ENCODE measurements around the gene ACVRL1.

ACVRL1 gene

DNA sequence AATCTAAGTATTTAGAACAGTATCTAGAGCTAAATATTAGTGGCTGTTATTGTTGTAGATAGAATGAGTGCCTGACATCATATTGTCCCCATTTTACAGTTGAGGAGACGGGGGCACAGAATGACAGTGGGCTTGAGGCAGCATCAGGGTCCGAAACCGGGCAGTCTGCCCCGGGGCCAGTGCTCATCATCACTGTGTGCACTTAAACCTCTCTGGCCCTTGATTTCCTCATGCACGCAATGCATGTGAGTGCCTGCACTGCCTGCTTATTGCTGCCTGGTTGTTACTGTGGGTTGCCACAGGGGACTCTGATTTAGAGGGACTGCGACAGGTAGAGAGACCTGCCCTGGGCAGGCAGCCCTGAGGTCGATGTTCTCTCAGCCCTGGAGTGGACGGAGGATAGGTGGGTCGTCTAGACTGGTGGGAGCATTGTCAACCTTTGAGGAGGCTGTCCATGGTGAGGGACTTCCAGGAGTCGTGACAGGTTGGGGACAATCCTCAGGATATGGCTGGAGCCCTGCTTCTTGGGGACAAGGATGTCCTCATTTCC is 9.8 kb downstream of the ACVRL1 start:
- DNase-seq (ENCODE audit: low read depth) = no peak
- TF ChIP-seq, protein P1, sequence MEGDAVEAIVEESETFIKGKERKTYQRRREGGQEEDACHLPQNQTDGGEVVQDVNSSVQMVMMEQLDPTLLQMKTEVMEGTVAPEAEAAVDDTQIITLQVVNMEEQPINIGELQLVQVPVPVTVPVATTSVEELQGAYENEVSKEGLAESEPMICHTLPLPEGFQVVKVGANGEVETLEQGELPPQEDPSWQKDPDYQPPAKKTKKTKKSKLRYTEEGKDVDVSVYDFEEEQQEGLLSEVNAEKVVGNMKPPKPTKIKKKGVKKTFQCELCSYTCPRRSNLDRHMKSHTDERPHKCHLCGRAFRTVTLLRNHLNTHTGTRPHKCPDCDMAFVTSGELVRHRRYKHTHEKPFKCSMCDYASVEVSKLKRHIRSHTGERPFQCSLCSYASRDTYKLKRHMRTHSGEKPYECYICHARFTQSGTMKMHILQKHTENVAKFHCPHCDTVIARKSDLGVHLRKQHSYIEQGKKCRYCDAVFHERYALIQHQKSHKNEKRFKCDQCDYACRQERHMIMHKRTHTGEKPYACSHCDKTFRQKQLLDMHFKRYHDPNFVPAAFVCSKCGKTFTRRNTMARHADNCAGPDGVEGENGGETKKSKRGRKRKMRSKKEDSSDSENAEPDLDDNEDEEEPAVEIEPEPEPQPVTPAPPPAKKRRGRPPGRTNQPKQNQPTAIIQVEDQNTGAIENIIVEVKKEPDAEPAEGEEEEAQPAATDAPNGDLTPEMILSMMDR (IDR thresholded peaks at IDR 0.05; ENCODE audit: insufficient read depth, low read depth, low read length, missing control alignments) = no peak
- no peak overlapping the region for H3K4me3 ChIP-seq (ENCODE audit: low read length)

DNA sequence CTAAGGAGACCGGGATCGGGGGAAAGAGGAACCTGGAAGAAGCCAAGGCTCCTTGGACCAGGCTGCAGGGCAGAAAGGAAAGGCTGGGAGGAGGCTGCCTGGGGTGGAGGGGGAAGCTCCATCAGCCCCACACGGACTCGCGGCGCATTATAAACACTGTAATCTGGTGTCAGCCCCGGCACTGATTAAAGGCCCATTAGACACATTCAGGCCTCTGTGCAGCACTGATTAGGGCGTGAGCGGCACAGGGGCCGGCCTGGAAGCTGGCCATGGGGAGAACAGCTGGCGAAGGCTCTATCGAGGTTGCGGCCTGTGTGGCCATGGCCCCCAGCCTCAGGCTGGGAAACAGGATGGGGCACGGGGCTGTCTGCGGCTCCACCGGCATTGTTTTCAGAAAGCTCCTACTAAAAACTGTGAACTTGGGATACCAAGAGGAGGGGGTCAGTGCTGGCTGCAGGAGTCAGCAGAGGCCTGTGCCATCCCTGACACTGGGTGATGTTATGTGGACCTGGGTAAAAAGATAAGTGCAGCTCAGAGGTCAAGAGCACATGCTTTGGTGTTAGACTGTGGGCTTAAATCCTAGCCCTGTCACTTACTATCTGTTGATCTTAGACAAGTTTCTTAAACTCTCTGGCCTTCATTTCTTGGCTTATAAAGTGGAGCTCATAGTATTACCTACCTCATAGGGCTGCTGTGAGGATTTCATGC is 10.6 kb downstream of the ACVRL1 start:
- no peak overlapping the region for H3K4me3 ChIP-seq (ENCODE audit: low read length)
- DNase-seq (ENCODE audit: low read depth) = no peak
- TF ChIP-seq, protein P1 (IDR thresholded peaks at IDR 0.05; ENCODE audit: insufficient read depth, low read depth, low read length, missing control alignments) = no peak

GRCh38 chr12:51920046-51920445 is 12.7 kb downstream of the ACVRL1 start:
- no peak overlapping the region for H3K4me3 ChIP-seq (ENCODE audit: low read length)
- DNase-seq (ENCODE audit: low read depth) = no peak
- TF ChIP-seq, protein P1 (IDR thresholded peaks at IDR 0.05; ENCODE audit: insufficient read depth, low read depth, low read length, missing control alignments) = no peak

DNA sequence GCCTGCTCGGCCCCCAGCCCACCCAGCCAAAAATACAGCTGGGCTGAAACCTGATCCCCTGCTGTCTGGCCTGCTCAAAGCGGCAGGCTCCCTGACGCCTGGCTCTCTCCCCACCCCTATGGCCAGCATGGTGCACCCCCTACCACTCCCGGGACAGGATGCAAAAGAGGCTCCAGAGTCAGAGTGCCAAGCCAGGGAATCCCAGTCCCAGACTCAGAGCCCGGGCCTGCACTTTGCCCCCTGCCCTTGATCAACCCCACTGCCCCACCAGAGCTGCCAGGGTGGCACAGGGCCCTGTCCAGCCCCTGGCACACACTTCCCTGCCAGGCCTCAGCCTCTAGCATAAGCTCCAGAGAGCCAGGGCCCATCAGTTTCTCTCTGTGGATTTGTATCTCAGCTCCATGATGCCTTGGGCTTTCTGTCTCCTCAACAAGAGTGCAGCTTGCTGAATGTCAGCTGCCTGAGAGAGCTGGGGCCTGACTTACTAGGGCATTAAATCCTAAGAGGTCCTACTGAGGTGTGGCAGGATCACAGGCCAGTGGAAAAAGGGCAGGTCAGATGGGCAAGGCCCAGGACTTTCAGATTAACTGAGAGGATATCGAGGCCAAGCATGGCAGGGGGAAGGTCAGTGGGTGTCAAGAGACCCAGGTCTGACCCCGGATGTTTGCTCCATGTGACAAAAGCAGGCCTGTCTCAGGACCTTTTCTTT is 13.9 kb downstream of the ACVRL1 start:
- no peak overlapping the region for H3K4me3 ChIP-seq (ENCODE audit: low read length)
- TF ChIP-seq, protein P1 (IDR thresholded peaks at IDR 0.05; ENCODE audit: insufficient read depth, low read depth, low read length, missing control alignments) = no peak
- DNase-seq (ENCODE audit: low read depth) = no peak

GRCh38 chr12:51922146-51922545 is 14.8 kb downstream of the ACVRL1 start:
- TF ChIP-seq, protein P1 (IDR thresholded peaks at IDR 0.05; ENCODE audit: insufficient read depth, low read depth, low read length, missing control alignments) = no peak
- no peak overlapping the region for H3K4me3 ChIP-seq (ENCODE audit: low read length)
- no peak for DNase-seq (ENCODE audit: low read depth)

DNA sequence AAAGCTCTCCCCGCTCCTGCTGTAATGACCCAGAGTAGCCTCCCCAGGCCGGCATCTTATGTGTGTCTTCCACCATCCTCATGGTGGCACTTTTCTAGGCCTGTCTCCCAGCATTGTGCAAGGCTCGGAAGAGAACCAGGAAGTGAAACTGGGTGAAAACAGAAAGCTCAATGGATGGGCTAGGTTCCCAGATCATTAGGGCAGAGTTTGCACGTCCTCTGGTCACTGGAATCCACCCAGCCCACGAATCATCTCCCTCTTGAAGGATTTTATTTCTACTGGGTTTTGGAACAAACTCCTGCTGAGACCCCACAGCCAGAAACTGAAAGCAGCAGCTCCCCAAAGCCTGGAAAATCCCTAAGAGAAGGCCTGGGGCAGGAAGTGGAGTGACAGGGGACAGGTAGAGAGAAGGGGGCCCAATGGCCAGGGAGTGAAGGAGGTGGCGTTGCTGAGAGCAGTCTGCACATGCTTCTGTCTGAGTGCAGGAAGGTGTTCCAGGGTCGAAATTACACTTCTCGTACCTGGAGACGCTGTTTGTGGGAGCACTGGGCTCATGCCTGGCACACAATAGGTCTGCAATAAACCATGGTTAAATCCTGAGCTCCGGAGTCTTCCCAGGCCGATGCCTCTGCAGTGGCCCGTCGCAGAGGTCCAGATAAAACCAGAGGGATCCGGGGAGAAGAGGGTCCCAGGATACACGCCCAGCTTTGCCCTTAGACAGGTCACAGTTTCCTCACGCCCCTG is 15.6 kb downstream of the ACVRL1 start:
- H3K4me3 ChIP-seq (ENCODE audit: low read length) = no peak overlapping the region
- DNase-seq (ENCODE audit: low read depth) = no peak
- TF ChIP-seq, protein P1 (IDR thresholded peaks at IDR 0.05; ENCODE audit: insufficient read depth, low read depth, low read length, missing control alignments) = no peak
